Smooth muscle cell (in vitro differentiated cells): Measurements from ENCODE around the gene AQP6. TPM values are rescaled to one million over a fixed set of nuclear protein-coding genes. Genes with fewer than 3 reads are reported as not detected.

ENCODE experiments used
- DNase-seq: peaks from one replicate; lab custom pipeline; 2025; ENCODE audit not compliant: unreplicated experiment; lab: John Stamatoyannopoulos, UW
- H2AFZ ChIP-seq: fragments of 200-600 bp; sonication (generic); 2 replicates; pipeline ENCODE4 v1.6.0; 2016; ENCODE audit warnings: antibody characterized with exemption, low read depth, mild to moderate bottlenecking
- H3F3A ChIP-seq: fragments of 200-600 bp; sonication (generic); 2 replicates; pipeline ENCODE4 v1.6.0; 2017; ENCODE audit warnings: antibody characterized with exemption, low read depth
- H3K27ac ChIP-seq: fragments of 200-600 bp; sonication (generic); 2 replicates; pipeline ENCODE4 v1.5.1; 2016; ENCODE audit warnings: low read depth, mild to moderate bottlenecking
- H3K27me3 ChIP-seq: fragments of 200-600 bp; sonication (generic); 2 replicates; pipeline ENCODE4 v1.6.1; 2016; ENCODE audit warnings: low read depth, mild to moderate bottlenecking
- H3K36me3 ChIP-seq: fragments of 200-600 bp; sonication (generic); 2 replicates; pipeline ENCODE4 v1.5.1; 2016; ENCODE audit warnings: low read depth
- H3K4me1 ChIP-seq: fragments of 200-600 bp; sonication (generic); 2 replicates; pipeline ENCODE4 v1.5.1; 2016; ENCODE audit warnings: low read depth
- H3K4me2 ChIP-seq: fragments of 200-600 bp; sonication (generic); 2 replicates; pipeline ENCODE4 v1.6.0; 2016; ENCODE audit warnings: mild to moderate bottlenecking
- H3K4me3 ChIP-seq: fragments of 200-600 bp; sonication (generic); 2 replicates; pipeline ENCODE4 v1.5.1; 2016; ENCODE audit warnings: mild to moderate bottlenecking
- H3K79me2 ChIP-seq: fragments of 200-600 bp; sonication (generic); 2 replicates; pipeline ENCODE4 v1.6.0; 2016; ENCODE audit warnings: low read depth, mild to moderate bottlenecking
- H3K9ac ChIP-seq: fragments of 200-600 bp; sonication (generic); 2 replicates; pipeline ENCODE4 v1.6.0; 2016; ENCODE audit warnings: low read depth
- H3K9me3 ChIP-seq: fragments of 200-600 bp; sonication (generic); replicated peaks from 2 replicates; pipeline ENCODE4 v1.5.1; 2016; ENCODE audit warnings: low read depth
- H4K20me1 ChIP-seq: fragments of 200-600 bp; sonication (generic); 2 replicates; pipeline ENCODE4 v1.6.0; 2016; ENCODE audit warnings: low read depth
- WGBS: methylation state at CpG from one replicate; pipeline ENCODE4 v1.1.7; 2016; ENCODE audit warnings: low lambda C conversion rate; 5-methylcytosine and 5-hydroxymethylcytosine counted together
- polyA plus RNA-seq: library from polyadenylated mRNA; unstranded; fragments of >200 nt; fragmentation: Nextera tagmentation; extraction: Ambion mirVana; gene quantifications from 2 replicates; pipeline ENCODE4 v1.2.1, GENCODE V29; 2016
- total RNA-seq: library from RNA; depleted of rRNA; stranded (reverse); fragments of >200 nt; gene quantifications from 2 replicates; pipeline ENCODE4 v1.2.3, GENCODE V29; 2014
- TF ChIP-seq, protein P1 (sequence below): fragments of 200-600 bp; sonication (generic); IDR thresholded peaks from 2 replicates; pipeline ENCODE4 v1.5.1; 2017; ENCODE audit warnings: borderline replicate concordance, mild to moderate bottlenecking, antibody characterized with exemption; ENCODE audit not compliant: insufficient read depth, poor library complexity, severe bottlenecking

Gene AQP6
- total and polyA plus RNA-seq, 2 experiments from 2014 or later: not detected

DNA sequence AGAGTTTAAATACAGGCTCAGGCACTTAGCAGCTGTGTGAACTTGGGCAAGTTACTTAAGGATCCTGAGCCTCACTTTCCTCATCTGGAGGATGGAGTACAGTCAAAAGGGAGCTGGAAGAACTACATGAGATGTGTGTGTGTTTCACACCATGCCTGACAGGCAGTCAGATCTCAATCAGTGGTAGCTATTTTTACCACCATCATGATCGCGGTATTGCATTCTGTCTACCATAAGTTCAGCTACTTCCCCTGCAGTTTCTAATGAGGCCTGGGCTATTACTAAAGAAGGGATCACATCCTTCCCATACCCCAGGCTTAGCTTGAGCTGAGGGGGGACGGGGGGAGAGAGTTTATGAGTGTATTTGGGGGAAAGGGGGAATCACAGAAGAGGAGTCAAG, 7.0 kb downstream of the AQP6 start:
- no peak overlapping the region for H3K27ac ChIP-seq
- no peak overlapping the region for H3K4me3 ChIP-seq
- no peaks in the 10 kb centered on the region for H3K36me3 ChIP-seq
- peaks cover 8% of the 10 kb centered on the region for H3K4me1 ChIP-seq
- H3K4me2 ChIP-seq: no peak overlapping the region
- peaks cover 4% of the 10 kb centered on the region for H4K20me1 ChIP-seq
- DNase-seq: no peak
- no peak overlapping the region for H2AFZ ChIP-seq
- H3K9ac ChIP-seq: no peak overlapping the region
- H3K27me3 ChIP-seq: peaks cover 17% of the 10 kb centered on the region
- TF ChIP-seq, protein P1, sequence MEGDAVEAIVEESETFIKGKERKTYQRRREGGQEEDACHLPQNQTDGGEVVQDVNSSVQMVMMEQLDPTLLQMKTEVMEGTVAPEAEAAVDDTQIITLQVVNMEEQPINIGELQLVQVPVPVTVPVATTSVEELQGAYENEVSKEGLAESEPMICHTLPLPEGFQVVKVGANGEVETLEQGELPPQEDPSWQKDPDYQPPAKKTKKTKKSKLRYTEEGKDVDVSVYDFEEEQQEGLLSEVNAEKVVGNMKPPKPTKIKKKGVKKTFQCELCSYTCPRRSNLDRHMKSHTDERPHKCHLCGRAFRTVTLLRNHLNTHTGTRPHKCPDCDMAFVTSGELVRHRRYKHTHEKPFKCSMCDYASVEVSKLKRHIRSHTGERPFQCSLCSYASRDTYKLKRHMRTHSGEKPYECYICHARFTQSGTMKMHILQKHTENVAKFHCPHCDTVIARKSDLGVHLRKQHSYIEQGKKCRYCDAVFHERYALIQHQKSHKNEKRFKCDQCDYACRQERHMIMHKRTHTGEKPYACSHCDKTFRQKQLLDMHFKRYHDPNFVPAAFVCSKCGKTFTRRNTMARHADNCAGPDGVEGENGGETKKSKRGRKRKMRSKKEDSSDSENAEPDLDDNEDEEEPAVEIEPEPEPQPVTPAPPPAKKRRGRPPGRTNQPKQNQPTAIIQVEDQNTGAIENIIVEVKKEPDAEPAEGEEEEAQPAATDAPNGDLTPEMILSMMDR: no peak
- H3F3A ChIP-seq: peaks cover 6% of the 10 kb centered on the region
- no peaks in the 10 kb centered on the region for H3K79me2 ChIP-seq
- 85% methylated on average over 3 of the region's 3 CpGs for WGBS
- H3K9me3 ChIP-seq: no peaks in the 10 kb centered on the region

- 83% methylated on average over 10 of the region's 10 CpGs for WGBS
- H3K79me2 ChIP-seq: no peaks in the 10 kb centered on the region
Observed at GRCh38 chr12:49980501-49981349, 8.0 kb downstream of the AQP6 start.

GRCh38 chr12:49982246-49983087, 9.7 kb downstream of the AQP6 start:
- TF ChIP-seq, protein P1: no peak
- H3K79me2 ChIP-seq: no peaks in the 10 kb centered on the region
- peaks cover 9% of the 10 kb centered on the region for H3K27me3 ChIP-seq
- H3K4me2 ChIP-seq: peak overlapping the region; percentile 12
- peaks cover 4% of the 10 kb centered on the region for H4K20me1 ChIP-seq
- H3K36me3 ChIP-seq: no peaks in the 10 kb centered on the region
- 73% methylated on average over 7 of the region's 7 CpGs for WGBS
- DNase-seq: no peak
- H3K9me3 ChIP-seq: no peaks in the 10 kb centered on the region
- no peak overlapping the region for H2AFZ ChIP-seq
- H3K4me3 ChIP-seq: no peak overlapping the region
- H3F3A ChIP-seq: peaks cover 16% of the 10 kb centered on the region
- peaks cover 15% of the 10 kb centered on the region for H3K4me1 ChIP-seq
- H3K9ac ChIP-seq: no peak overlapping the region
- no peak overlapping the region for H3K27ac ChIP-seq

More at GRCh38 chr12:49980501-49981349, 8.0 kb downstream of the AQP6 start:
- H3K4me1 ChIP-seq: peaks cover 15% of the 10 kb centered on the region
- no peak overlapping the region for H3K27ac ChIP-seq
- H3K9ac ChIP-seq: no peak overlapping the region
- H3K4me3 ChIP-seq: no peak overlapping the region
- H2AFZ ChIP-seq: no peak overlapping the region
- H3F3A ChIP-seq: peaks cover 15% of the 10 kb centered on the region
- H4K20me1 ChIP-seq: peaks cover 4% of the 10 kb centered on the region
- H3K9me3 ChIP-seq: no peaks in the 10 kb centered on the region
- H3K36me3 ChIP-seq: no peaks in the 10 kb centered on the region
- TF ChIP-seq, protein P1: no peak
- H3K27me3 ChIP-seq: peaks cover 15% of the 10 kb centered on the region
- no peak for DNase-seq
- no peak overlapping the region for H3K4me2 ChIP-seq
